C4-2B (cell line): Measurements from ENCODE around the gene MTFP1.

ENCODE experiments used
- H3K27ac ChIP-seq: fragments of 450-650 bp; 2 replicates; pipeline ENCODE4 v1.5.1; 2017
- CTCF ChIP-seq: fragments of 450-650 bp; conservative IDR thresholded peaks from 2 replicates; pipeline ENCODE4 v1.5.1; 2017; ENCODE audit warnings: mild to moderate bottlenecking
- ZFX ChIP-seq: fragments of 450-650 bp; IDR thresholded peaks from 2 replicates; pipeline ENCODE4 v1.6.1; 2017

MTFP1 gene

GRCh38 chr22:30423959-30424533 is 1.5 kb upstream of the MTFP1 start:
- peak overlapping the region; percentile 97 for H3K27ac ChIP-seq
- no peak for TF ChIP-seq ZFX
- no peak for TF ChIP-seq CTCF

- TF ChIP-seq ZFX, result no peak
- no peak for TF ChIP-seq CTCF
- peak overlapping the region; percentile 97 for H3K27ac ChIP-seq
Measured at GRCh38 chr22:30424534-30425326, 838 bp upstream of the MTFP1 start.

GRCh38 chr22:30425327-30425615 is 297 bp upstream of the MTFP1 start:
- TF ChIP-seq ZFX (no peak), CTCF (no peak)

GRCh38 chr22:30426388-30427353 is 1.1 kb downstream of the MTFP1 start:
- TF ChIP-seq CTCF (peak; percentile 92), ZFX (no peak)
- peak overlapping the region; percentile 97 for H3K27ac ChIP-seq

More at GRCh38 chr22:30425327-30425615, 297 bp upstream of the MTFP1 start:
- peak overlapping the region; percentile 97 for H3K27ac ChIP-seq

GRCh38 chr22:30427871-30428270 is 2.3 kb downstream of the MTFP1 start:
- no peak overlapping the region for H3K27ac ChIP-seq
- no peak for TF ChIP-seq CTCF
- no peak for TF ChIP-seq ZFX

- TF ChIP-seq CTCF, result no peak
- no peak for TF ChIP-seq ZFX
- H3K27ac ChIP-seq, result no peak overlapping the region
Measured at GRCh38 chr22:30429887-30430286, 4.3 kb downstream of the MTFP1 start.
